Heart left ventricle (tissue), 16 donors: ENCODE data around the gene MUC4. TPM values are rescaled to one million over a fixed set of nuclear protein-coding genes. Genes with fewer than 3 reads are reported as not detected.
A peak's percentile ranks its signal among the peaks of the same experiment; 100 is the strongest.
"Not testable (repeated sequence)": the region's sequence is repeated elsewhere in the genome, so short reads cannot be mapped to it uniquely, and the experiment has no call there.

Experiments used
- ATAC-seq, 4 donors: fragments of 200-7000 bp; cut with Tn5 transposase; one replicate each; pipeline ENCODE4 v1.9.1; 2020 to 2022; ENCODE audit warnings: moderate library complexity in 4 of 4, mild to moderate bottlenecking in 3 of 4, moderate number of reproducible peaks in 1 of 4
- DNase-seq, 5 donors: peaks; one replicate each; pipeline ENCODE4 v3.0.0-alpha.2; 2020
- H3K27ac ChIP-seq, 12 donors: fragments of 200-600 bp; sonication (generic) in 4 of 12; one replicate each; pipeline versions ENCODE4 v1.5.0 to v1.8.0; 2016 to 2022; ENCODE audit warnings: mild to moderate bottlenecking in 2 of 12
- H3K27me3 ChIP-seq, 9 donors: fragments of 200-600 bp; sonication (generic) in 2 of 9; one replicate each; pipeline versions ENCODE4 v1.5.1 to v1.8.0; 2016 to 2022; ENCODE audit warnings: mild to moderate bottlenecking in 3 of 9
- H3K36me3 ChIP-seq, 9 donors: fragments of 200-600 bp; sonication (generic) in 2 of 9; one replicate each; pipeline versions ENCODE4 v1.5.0 to v1.8.0; 2018 to 2022; ENCODE audit warnings: mild to moderate bottlenecking in 2 of 9
- H3K4me1 ChIP-seq, 12 donors: fragments of 200-600 bp; sonication (generic) in 4 of 12; one replicate each; pipeline versions ENCODE4 v1.5.0 to v1.8.0; 2016 to 2022; ENCODE audit warnings: mild to moderate bottlenecking in 3 of 12
- H3K4me3 ChIP-seq, 12 donors: fragments of 200-600 bp; sonication (generic) in 4 of 12; one replicate each; pipeline versions ENCODE4 v1.5.0 to v1.8.0; 2017 to 2022; ENCODE audit warnings: mild to moderate bottlenecking in 9 of 12, moderate library complexity in 4 of 12
- H3K9me3 ChIP-seq, 12 donors: fragments of 200-600 bp; sonication (generic) in 4 of 12; one replicate each; pipeline versions ENCODE4 v1.5.0 to v1.8.0; 2016 to 2022; ENCODE audit warnings: mild to moderate bottlenecking in 1 of 12
- CTCF ChIP-seq, 12 donors: fragments of 200-600 bp; sonication (generic) in 4 of 12; IDR thresholded peaks; one replicate each; pipeline versions ENCODE4 v1.5.0 to v1.8.0; 2018 to 2022; ENCODE audit warnings: antibody characterized with exemption in 12 of 12, mild to moderate bottlenecking in 5 of 12
- POLR2A ChIP-seq, 2 donors: fragments of 450-650 bp; IDR thresholded peaks; one replicate each; pipeline ENCODE4 v1.6.1; 2017; ENCODE audit warnings: antibody characterized with exemption in 2 of 2, mild to moderate bottlenecking in 2 of 2, moderate library complexity in 2 of 2
- WGBS, 4 donors: extraction: QIAGEN DNeasy Blood & Tissue Kit in 2 of 4; methylation state at CpG; one replicate each; pipeline versions ENCODE4 v1.1.5 to v1.1.7; 2013 to 2018; 5-methylcytosine and 5-hydroxymethylcytosine counted together
- intact Hi-C, 10 donors: fragments of 100-400 bp; cut with DNase I; formaldehyde crosslinking; loops; one replicate each; pipeline versions ENCODE4 v1.11.1 to v1.14.2; 2022
- polyA plus RNA-seq, 2 donors: library from polyadenylated mRNA; stranded (reverse); fragments of 200-250 nt; gene quantifications; one replicate each; pipeline ENCODE4 v1.2.3, GENCODE V29; 2013
- total RNA-seq, 9 donors: library from RNA; depleted of rRNA in 2 of 9; stranded (reverse); fragments of >200 nt in 2 of 9; fragmentation: NEBNext Ultra II Directional in 3 of 9; extraction: Animal tissue kit (Norgen Biotek cat#: 25700) in 3 of 9; gene quantifications; one replicate each; pipeline versions ENCODE4 v1.1.0 to v1.2.4, GENCODE V29; 2016 to 2023
- donor health status: ischemic (EF 13 %, LVEDD 7.1; RV severe dilation, severe dysfunction).
- donor health status: healthy with polysubstance abuse.
- donor health status: DM: no; HTN: yes; CAD: no.
- donor health status: DM: no; HTN: no; CAD: no.
- donor health status: ischemic (EF 25% LVEDD 6.9; RV normal size, moderate dysfunction).
- donor health status: ischemic (EF 25% LVEDD 5.7; RV mildly dilated, moderate dysfunction).
- donor health status: healthy.
- donor health status: DM: yes; HTN: yes; CAD: no.
- donor health status: ischemic (EF 35%, LVEDD 5.7; RV mildly dilated, moderate dysfunction).
- donor health status: nonischemic (EF 11% LVEDD 7.7; RV severe dilation, severe dysfunction).
- donor health status: DM: yes; HTN: yes; CAD: no.
- donor health status: PGD.
- donor health status: ischemic (EF 29% LVEDD 5.4; RV normal size, mild dysfunction).
- donor health status: nonischemic (EF 23%, LVEDD 6.1; RV moderate dilation, normal function).

The MUC4 gene
- total and polyA plus RNA-seq, 11 donors = 0.02 to 0.17 (median 0.03) TPM; not detected in 8

- DNase-seq = peak in 1 of 5 donors; percentile 60
- peaks cover 0 to 72% (median 0%) of the 10 kb centered on the region in 9 donors for H3K36me3 ChIP-seq
- intact Hi-C loops = no loop called here
These were observed 78.8 kb downstream of the MUC4 start for GRCh38 chr3:195732940-195733339.

GRCh38 chr3:195731356-195731905 lies 80.3 kb downstream of the MUC4 start:
- peaks cover 0 to 4% (median 0%) of the 10 kb centered on the region in 12 donors for H3K4me1 ChIP-seq
- DNase-seq (peak in 1 of 5 donors; percentile 21), ATAC-seq (peak in 1 of 4 donors; percentile 11)
- H3K27ac ChIP-seq = no peak overlapping the region
- H3K9me3 ChIP-seq = no peaks in the 10 kb centered on the region
- TF ChIP-seq CTCF (IDR thresholded peaks at IDR 0.05) (no peak), POLR2A (IDR thresholded peaks at IDR 0.05) (no peak)
- no peak overlapping the region for H3K4me3 ChIP-seq
- intact Hi-C loops = no loop called here
- 89 to 94% (median 93%) methylated on average over 11 of the region's 11 CpGs for WGBS, 4 donors
- H3K27me3 ChIP-seq = peaks cover 0 to 14% (median 0%) of the 10 kb centered on the region in 9 donors
- peaks cover 0 to 61% (median 0%) of the 10 kb centered on the region in 9 donors for H3K36me3 ChIP-seq

More at GRCh38 chr3:195732940-195733339, 78.8 kb downstream of the MUC4 start:
- TF ChIP-seq CTCF (IDR thresholded peaks at IDR 0.05) (no peak), POLR2A (IDR thresholded peaks at IDR 0.05) (no peak)
- 52 to 74% (median 65%) methylated on average over 11 to 12 of the region's 12 CpGs for WGBS, 4 donors
- Histone ChIP-seq H3K27me3 (peaks cover 0 to 6% (median 0%) of the 10 kb centered on the region in 9 donors), H3K27ac (no peak overlapping the region), H3K4me3 (no peak overlapping the region), H3K9me3 (no peaks in the 10 kb centered on the region), H3K4me1 (peaks cover 0 to 4% (median 0%) of the 10 kb centered on the region in 12 donors)
- ATAC-seq = peak in 2 of 4 donors; percentile 24 to 36

GRCh38 chr3:195729476-195730251 lies 82.1 kb downstream of the MUC4 start:
- intact Hi-C loops = loop anchor here in 3 of 10 donors (2.0 to 10.0 kb wide), 2 partner anchors 15 to 115 kb away; no protein-coding TSS in a partner anchor
- no peaks in the 10 kb centered on the region for H3K9me3 ChIP-seq
- H3K4me3 ChIP-seq = no peak overlapping the region
- H3K36me3 ChIP-seq = peaks cover 0 to 46% (median 0%) of the 10 kb centered on the region in 9 donors
- H3K4me1 ChIP-seq = peaks cover 0 to 4% (median 0%) of the 10 kb centered on the region in 12 donors
- TF ChIP-seq CTCF (IDR thresholded peaks at IDR 0.05) = no peak
- no peak for TF ChIP-seq POLR2A (IDR thresholded peaks at IDR 0.05)
- peaks cover 0 to 14% (median 0%) of the 10 kb centered on the region in 9 donors for H3K27me3 ChIP-seq
- WGBS, 4 donors = 86 to 95% (median 87%) methylated on average over 18 of the region's 18 CpGs
- ATAC-seq = no peak
- DNase-seq = peak in 1 of 5 donors; percentile 22
- H3K27ac ChIP-seq = no peak overlapping the region

GRCh38 chr3:195728789-195729188 lies 82.9 kb downstream of the MUC4 start:
- 89 to 97% (median 95%) methylated on average over 4 to 5 of the region's 5 CpGs for WGBS, 4 donors
- Histone ChIP-seq H3K36me3 (peaks cover 0 to 42% (median 0%) of the 10 kb centered on the region in 9 donors), H3K27me3 (peaks cover 0 to 14% (median 0%) of the 10 kb centered on the region in 9 donors)
- H3K27ac ChIP-seq, ATAC-seq, DNase-seq, H3K4me3 ChIP-seq, H3K9me3 ChIP-seq, H3K4me1 ChIP-seq: not testable (repeated sequence)
- intact Hi-C loops = loop anchor here in 3 of 10 donors (2.0 to 10.0 kb wide), 2 partner anchors 16 to 114 kb away; no protein-coding TSS in a partner anchor
